ENCODE results near the gene TRPV6.

- TF ChIP-seq CTCF (IDR thresholded peaks at IDR 0.05): no peak
- no peak for TF ChIP-seq EP300 (IDR thresholded peaks at IDR 0.05)
Measured at GRCh38 chr7:142923391-142923790, 37.8 kb upstream of the TRPV6 start.

All from ovary (tissue), 3 donors.